Measurements from ENCODE around the gene LMCD1. TPM values are rescaled to one million over a fixed set of nuclear protein-coding genes. Genes with fewer than 3 reads are reported as not detected.

Gene LMCD1
- total RNA-seq, 6 experiments from 2014 or later: 3.0 to 24.0 (median 8.4) TPM

- Histone ChIP-seq H3K4me3 (no peak overlapping the region), H3K36me3 (no peaks in the 10 kb centered on the region), H3K9me3 (no peaks in the 10 kb centered on the region), H3K27me3 (no peaks in the 10 kb centered on the region), H3K4me1 (no peaks in the 10 kb centered on the region), H3K27ac (no peak overlapping the region)
- ATAC-seq (no peak), DNase-seq (no peak)
- intact Hi-C loops (cut with DNase I): no loop called here
- WGBS (ENCODE audit: insufficient coverage, low coverage, low lambda C conversion rate, missing lambda C conversion rate): 44% methylated on average over 2 of the region's 2 CpGs
- no peak for TF ChIP-seq POLR2A (IDR thresholded peaks at IDR 0.05)
- TF ChIP-seq CTCF (IDR thresholded peaks at IDR 0.05): no peak
These were observed 18.3 kb downstream of the LMCD1 start for GRCh38 chr3:8519774-8520448.

- Histone ChIP-seq H3K27me3 (no peaks in the 10 kb centered on the region), H3K4me1 (no peaks in the 10 kb centered on the region), H3K36me3 (no peaks in the 10 kb centered on the region), H3K4me3 (no peak overlapping the region), H3K9me3 (no peaks in the 10 kb centered on the region), H3K27ac (no peak overlapping the region)
- intact Hi-C loops (cut with DNase I): no loop called here
- ATAC-seq (no peak), DNase-seq (no peak)
- no peak for TF ChIP-seq POLR2A (IDR thresholded peaks at IDR 0.05)
- TF ChIP-seq CTCF (IDR thresholded peaks at IDR 0.05): no peak
- 69% methylated on average over 4 of the region's 9 CpGs for WGBS (ENCODE audit: insufficient coverage, low coverage, low lambda C conversion rate, missing lambda C conversion rate)
These were observed 19.3 kb downstream of the LMCD1 start for GRCh38 chr3:8520816-8521403.

GRCh38 chr3:8523041-8523440 is 21.4 kb downstream of the LMCD1 start:
- ATAC-seq (no peak), DNase-seq (no peak)
- intact Hi-C loops (cut with DNase I): no loop called here
- H3K9me3 ChIP-seq: no peaks in the 10 kb centered on the region
- H3K4me1 ChIP-seq: no peaks in the 10 kb centered on the region
- H3K36me3 ChIP-seq: no peaks in the 10 kb centered on the region
- WGBS (ENCODE audit: insufficient coverage, low coverage, low lambda C conversion rate, missing lambda C conversion rate): 64% methylated on average over 1 of the region's 1 CpG
- TF ChIP-seq CTCF (IDR thresholded peaks at IDR 0.05) (no peak), POLR2A (IDR thresholded peaks at IDR 0.05) (no peak)
- H3K27me3 ChIP-seq: no peaks in the 10 kb centered on the region
- no peak overlapping the region for H3K27ac ChIP-seq
- no peak overlapping the region for H3K4me3 ChIP-seq

GRCh38 chr3:8524249-8524648 is 22.6 kb downstream of the LMCD1 start:
- Histone ChIP-seq H3K4me1 (peaks cover 0 to 8% (median 4%) of the 10 kb centered on the region in 4 donors), H3K27me3 (no peaks in the 10 kb centered on the region), H3K4me3 (no peak overlapping the region), H3K27ac (no peak overlapping the region), H3K9me3 (no peaks in the 10 kb centered on the region), H3K36me3 (no peaks in the 10 kb centered on the region)
- no peak for TF ChIP-seq POLR2A (IDR thresholded peaks at IDR 0.05)
- TF ChIP-seq CTCF (IDR thresholded peaks at IDR 0.05): no peak
- 53% methylated on average over 3 of the region's 3 CpGs for WGBS (ENCODE audit: insufficient coverage, low coverage, low lambda C conversion rate, missing lambda C conversion rate)
- ATAC-seq: no peak
- intact Hi-C loops (cut with DNase I): no loop called here
- no peak for DNase-seq

Data from right lobe of liver (tissue), 6 donors.